ENCODE measurements around the gene ACSM6.

DNA sequence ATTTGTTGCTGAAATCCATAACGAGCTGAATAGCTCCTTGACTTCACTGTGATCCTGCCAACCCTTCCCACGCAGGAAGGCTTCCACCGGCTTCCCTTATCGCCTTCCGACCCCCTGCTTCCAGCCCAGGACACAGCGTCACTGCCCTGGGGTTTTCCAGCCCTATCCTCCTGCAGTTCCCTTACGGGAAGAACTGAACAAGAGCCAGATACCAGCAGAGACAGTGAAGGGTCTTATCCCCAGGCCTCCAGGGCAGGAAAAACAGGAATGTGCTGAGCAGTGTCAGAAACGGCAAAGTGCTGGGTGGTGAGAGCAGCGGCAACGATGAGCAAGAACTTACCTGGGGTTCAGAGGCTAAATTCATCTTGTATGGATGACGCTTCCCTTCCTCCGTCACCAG is 74.4 kb downstream of the ACSM6 start:
- TF ChIP-seq GABPA (IDR thresholded peaks at IDR 0.05; ENCODE audit: low read depth) (no peak), USF1 (IDR thresholded peaks at IDR 0.05; ENCODE audit: borderline replicate concordance, low read depth) (no peak), RXRA (IDR thresholded peaks at IDR 0.05; ENCODE audit: borderline replicate concordance, low read depth) (no peak), SIN3A (IDR thresholded peaks at IDR 0.05; ENCODE audit: borderline replicate concordance, low read depth, low read length) (no peak), FOXM1 (IDR thresholded peaks at IDR 0.05; ENCODE audit: low read depth) (no peak), RCOR1 (IDR thresholded peaks at IDR 0.05; ENCODE audit: low read length) (no peak; the same call in 1 of the 2 replicates), JUND (IDR thresholded peaks at IDR 0.05) (no peak), TAF1 (IDR thresholded peaks at IDR 0.05; ENCODE audit: borderline replicate concordance, low read depth, low read length) (no peak), MEF2A (IDR thresholded peaks at IDR 0.05; ENCODE audit: borderline replicate concordance, low read depth) (no peak), NRF1 (IDR thresholded peaks at IDR 0.05; ENCODE audit: low read depth, low read length) (no peak), GATA2 (CRISPR knock-in tag; IDR thresholded peaks at IDR 0.05) (no peak; the same call in 1 of the 2 replicates)
- TF ChIP-seq, protein P1, sequence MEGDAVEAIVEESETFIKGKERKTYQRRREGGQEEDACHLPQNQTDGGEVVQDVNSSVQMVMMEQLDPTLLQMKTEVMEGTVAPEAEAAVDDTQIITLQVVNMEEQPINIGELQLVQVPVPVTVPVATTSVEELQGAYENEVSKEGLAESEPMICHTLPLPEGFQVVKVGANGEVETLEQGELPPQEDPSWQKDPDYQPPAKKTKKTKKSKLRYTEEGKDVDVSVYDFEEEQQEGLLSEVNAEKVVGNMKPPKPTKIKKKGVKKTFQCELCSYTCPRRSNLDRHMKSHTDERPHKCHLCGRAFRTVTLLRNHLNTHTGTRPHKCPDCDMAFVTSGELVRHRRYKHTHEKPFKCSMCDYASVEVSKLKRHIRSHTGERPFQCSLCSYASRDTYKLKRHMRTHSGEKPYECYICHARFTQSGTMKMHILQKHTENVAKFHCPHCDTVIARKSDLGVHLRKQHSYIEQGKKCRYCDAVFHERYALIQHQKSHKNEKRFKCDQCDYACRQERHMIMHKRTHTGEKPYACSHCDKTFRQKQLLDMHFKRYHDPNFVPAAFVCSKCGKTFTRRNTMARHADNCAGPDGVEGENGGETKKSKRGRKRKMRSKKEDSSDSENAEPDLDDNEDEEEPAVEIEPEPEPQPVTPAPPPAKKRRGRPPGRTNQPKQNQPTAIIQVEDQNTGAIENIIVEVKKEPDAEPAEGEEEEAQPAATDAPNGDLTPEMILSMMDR (IDR thresholded peaks at IDR 0.05): no peak
